GM12864 (cell line): ENCODE data around the gene MBP.

Experiments used
- DNase-seq: peaks from one replicate; pipeline ENCODE4 v3.0.0-alpha.2; 2011; ENCODE audit warnings: low read depth
- H3K4me3 ChIP-seq: 2 replicates; pipeline ENCODE4 v1.5.1; 2011; ENCODE audit warnings: mild to moderate bottlenecking, low read depth, low read length, control low read depth
- TF ChIP-seq, protein P1 (sequence below): IDR thresholded peaks from 2 replicates; pipeline ENCODE4 v1.5.1; 2011; ENCODE audit warnings: low read depth, mild to moderate bottlenecking, moderate library complexity, low read length, control low read depth, inconsistent platforms; ENCODE audit errors: missing control alignments

Gene MBP

DNA sequence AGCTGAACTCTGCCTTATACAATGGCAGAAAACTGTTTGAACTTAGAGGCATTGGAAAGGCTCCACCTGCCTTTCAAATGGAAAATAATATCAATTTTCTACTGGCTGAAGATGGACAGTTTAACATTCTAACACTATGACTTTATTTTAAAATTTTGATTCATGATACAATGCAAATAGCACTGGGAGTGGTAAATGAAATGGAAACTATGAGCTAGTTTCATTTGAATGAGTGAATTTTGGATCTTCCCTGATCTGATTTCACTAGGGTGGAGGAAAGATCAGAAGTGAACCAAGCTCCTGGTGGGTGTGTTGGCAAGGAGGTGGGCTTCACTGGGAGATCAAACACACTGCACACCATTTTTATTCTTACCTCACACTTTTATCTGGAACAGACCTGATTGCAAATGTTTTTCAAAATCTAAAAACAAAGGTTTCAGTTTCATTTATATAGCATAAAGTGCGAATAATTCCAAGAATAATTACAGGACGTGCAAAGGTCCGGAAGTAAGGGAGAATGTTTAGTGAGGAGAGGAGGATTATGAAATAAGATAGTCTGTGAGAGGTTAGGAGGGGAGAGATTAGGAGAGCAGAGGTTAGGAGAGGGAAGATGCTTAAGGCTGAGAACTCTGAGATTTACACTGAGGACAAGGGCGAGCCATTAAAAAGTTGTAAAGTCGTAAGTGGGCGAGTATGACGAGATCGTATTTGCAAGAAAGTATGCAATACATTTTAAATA is 18.6 kb upstream of the MBP start:
- TF ChIP-seq, protein P1, sequence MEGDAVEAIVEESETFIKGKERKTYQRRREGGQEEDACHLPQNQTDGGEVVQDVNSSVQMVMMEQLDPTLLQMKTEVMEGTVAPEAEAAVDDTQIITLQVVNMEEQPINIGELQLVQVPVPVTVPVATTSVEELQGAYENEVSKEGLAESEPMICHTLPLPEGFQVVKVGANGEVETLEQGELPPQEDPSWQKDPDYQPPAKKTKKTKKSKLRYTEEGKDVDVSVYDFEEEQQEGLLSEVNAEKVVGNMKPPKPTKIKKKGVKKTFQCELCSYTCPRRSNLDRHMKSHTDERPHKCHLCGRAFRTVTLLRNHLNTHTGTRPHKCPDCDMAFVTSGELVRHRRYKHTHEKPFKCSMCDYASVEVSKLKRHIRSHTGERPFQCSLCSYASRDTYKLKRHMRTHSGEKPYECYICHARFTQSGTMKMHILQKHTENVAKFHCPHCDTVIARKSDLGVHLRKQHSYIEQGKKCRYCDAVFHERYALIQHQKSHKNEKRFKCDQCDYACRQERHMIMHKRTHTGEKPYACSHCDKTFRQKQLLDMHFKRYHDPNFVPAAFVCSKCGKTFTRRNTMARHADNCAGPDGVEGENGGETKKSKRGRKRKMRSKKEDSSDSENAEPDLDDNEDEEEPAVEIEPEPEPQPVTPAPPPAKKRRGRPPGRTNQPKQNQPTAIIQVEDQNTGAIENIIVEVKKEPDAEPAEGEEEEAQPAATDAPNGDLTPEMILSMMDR: no peak
- DNase-seq: no peak
- no peak overlapping the region for H3K4me3 ChIP-seq

DNA sequence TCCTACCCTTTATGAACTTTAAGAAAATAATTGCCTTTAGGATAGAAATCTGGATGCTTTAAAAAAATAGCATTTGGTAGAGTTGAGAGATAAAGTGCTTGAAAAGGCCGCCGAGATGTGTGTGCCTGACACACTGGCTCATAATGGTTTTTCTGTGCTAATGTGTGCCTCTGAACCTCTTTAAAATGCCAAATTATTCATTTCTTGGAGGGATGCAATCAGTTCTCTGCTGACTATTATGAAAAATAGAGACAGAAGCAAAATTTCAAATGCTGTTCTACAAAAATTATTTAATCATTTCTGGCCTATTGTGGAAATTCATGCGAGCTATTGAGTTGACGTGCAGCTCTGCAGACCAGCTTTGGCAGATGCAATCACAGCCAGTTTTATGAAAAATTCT is 18.0 kb upstream of the MBP start:
- TF ChIP-seq, protein P1: no peak
- H3K4me3 ChIP-seq: no peak overlapping the region
- no peak for DNase-seq

DNA sequence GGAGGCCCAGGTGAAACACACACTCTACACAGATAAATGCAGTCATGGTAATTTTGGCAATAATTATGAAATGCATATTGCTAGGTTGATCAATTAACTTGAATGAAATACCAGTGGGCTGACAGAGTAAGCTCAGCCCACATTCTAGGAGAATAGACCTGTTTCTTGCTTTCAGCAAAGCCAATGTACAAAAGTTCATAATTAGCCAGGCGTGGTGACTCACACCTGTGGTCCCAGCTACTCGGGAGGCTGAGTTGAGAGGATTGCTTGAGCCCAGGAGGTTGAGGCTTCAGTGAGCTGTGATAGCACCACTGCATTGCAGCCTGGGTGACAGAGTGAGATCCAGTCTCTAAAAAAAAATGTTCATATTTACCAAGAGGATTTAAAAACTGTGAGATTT is 15.7 kb upstream of the MBP start:
- H3K4me3 ChIP-seq: no peak overlapping the region
- TF ChIP-seq, protein P1: no peak
- DNase-seq: no peak

DNA sequence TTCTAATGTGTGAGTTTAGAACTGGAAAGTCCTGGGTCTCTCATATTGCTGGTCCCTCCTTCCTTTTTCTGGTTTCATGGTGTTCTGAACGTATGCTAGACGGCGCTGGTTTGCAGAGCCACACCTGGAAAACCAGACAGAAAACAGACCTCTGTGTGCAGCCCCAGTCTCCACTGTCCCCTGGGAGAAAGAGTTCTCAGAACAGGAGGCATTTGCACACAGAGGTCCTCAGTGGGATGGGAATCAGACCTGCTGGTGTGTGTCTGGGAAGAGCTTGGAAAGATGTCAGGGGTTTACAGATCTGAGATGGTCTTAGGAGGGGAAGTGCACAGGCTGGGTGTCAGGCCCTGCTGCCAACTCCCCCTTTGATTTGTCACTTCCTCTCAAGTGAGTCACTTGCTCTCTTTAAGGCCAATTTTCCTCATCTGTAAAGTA is 14.9 kb upstream of the MBP start:
- H3K4me3 ChIP-seq: no peak overlapping the region
- DNase-seq: no peak
- TF ChIP-seq, protein P1: no peak

DNA sequence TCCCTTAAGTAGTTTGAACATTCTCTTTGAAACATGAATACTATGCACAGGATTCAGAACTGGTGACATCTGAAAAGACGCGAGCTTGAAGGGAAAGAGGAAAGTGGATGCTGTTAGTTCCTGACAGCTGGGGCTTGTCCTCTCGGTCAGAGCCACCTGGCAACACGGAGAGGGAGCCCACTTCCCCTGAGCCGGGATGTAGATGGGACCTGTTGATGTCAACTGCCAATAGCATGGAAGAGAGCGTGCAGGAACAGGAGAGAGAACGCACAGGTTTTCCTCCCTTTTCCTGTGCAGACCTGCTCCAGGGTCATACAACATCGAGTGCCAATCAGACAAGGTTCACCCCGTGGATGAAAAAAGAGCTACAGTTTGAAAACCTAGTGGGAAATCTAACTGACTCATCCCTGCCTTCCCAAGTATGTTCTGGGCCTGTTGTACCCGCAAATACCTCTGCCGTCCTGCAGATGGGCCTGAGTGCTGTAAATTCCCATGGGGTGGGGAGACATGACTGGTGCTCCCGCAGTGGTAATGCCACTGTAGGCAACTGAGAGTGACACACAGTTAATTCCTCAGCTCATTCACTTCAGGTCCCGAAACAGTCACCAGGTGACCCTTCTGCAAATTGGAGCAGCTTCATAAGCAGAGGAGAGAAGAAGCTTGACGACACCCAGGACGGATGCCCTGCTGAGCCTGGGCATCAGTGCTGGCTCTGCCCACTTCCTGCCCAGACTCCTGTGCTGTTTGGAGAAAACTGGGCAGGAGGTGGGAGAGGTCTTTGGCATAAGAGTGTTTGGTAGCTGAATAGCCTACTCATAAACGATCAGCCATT is 13.9 kb upstream of the MBP start:
- no peak overlapping the region for H3K4me3 ChIP-seq
- TF ChIP-seq, protein P1: no peak
- DNase-seq: no peak

DNA sequence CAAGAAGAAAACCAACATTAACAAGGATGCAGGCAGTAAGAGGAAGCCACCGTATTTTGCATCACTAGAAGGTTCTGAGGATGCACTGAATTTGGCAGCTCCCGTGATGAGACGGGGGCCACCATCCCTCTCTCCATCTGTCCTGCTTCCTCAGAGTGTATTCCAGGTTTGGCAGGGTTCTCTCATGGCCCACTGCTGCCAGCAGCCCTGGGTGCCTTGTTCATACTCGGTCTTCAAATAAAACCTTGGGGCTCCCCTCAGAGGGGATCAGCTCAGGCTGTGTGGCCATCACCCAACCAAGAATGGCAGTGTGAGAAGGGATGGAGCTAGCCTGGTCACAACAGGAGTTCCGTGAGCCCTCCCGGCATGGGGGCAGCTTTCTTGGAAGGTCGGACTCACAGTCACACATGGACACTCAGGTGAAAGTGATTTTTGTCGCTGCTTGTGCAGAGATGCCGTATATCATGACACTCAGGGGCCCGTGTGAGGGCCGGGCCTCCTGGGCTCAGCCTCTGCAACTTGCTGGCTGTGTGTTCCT is 12.8 kb upstream of the MBP start:
- no peak for DNase-seq
- TF ChIP-seq, protein P1: no peak
- H3K4me3 ChIP-seq: no peak overlapping the region
